ENCODE results near the gene RASL11A.
"Not testable (repeated sequence)": the region's sequence is repeated elsewhere in the genome, so short reads cannot be mapped to it uniquely, and the experiment has no call there.

RASL11A gene

DNA sequence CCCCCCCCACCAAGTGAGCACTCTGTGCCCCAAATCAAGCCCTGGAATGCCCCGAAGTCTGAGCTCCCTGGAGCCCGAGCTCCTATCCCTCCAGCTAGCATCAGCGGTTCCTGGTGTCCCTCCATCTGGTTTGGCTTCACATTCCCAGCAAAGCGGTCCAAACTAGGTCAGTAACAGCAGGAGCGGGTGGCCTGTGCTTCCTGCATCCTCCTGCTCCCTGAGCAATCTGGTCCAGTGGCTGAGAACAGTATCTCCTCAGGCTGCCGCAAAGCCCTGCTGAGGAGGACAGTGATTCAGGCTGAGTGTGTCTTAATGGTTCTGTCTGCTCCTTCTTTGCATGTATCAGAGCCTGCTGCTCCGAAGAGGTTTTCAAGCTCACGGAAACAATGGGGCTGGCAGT, 25.9 kb downstream of the RASL11A start:
- no peaks in the 10 kb centered on the region for H3F3A ChIP-seq (ENCODE audit: low read depth)
- no peaks in the 10 kb centered on the region for H3K9me2 ChIP-seq (replicated peaks; ENCODE audit: low read depth, low read length)
- H3K27me3 ChIP-seq (ENCODE audit: insufficient read depth, low read length, poor library complexity, severe bottlenecking) = no peaks in the 10 kb centered on the region
- no peaks in the 10 kb centered on the region for H3K36me3 ChIP-seq (ENCODE audit: insufficient read depth, low read length)
- no peak overlapping the region for H3K9ac ChIP-seq (ENCODE audit: low read depth, low read length, poor library complexity, severe bottlenecking)
- H3K79me2 ChIP-seq (ENCODE audit: insufficient read depth, low read length) = no peaks in the 10 kb centered on the region
- H3K4me1 ChIP-seq (ENCODE audit: insufficient read depth, low read length, poor library complexity, severe bottlenecking) = peaks cover 18% of the 10 kb centered on the region
- H2AFZ ChIP-seq (ENCODE audit: low read length) = no peak overlapping the region
- H3K9me3 ChIP-seq (ENCODE audit: insufficient read depth, low read depth, low read length) = no peaks in the 10 kb centered on the region
- TF ChIP-seq CTCF (conservative IDR thresholded peaks at IDR 0.05; ENCODE audit: low read length) (no peak), EZH2phosphoT487 (IDR thresholded peaks at IDR 0.05; ENCODE audit: borderline replicate concordance) (no peak)
- H3K4me3 ChIP-seq (ENCODE audit: low read length, poor library complexity, severe bottlenecking) = no peak overlapping the region
- no peak overlapping the region for H3K4me2 ChIP-seq (ENCODE audit: low read depth, low read length, poor library complexity, severe bottlenecking)
- no peaks in the 10 kb centered on the region for H4K20me1 ChIP-seq (ENCODE audit: insufficient read depth, low read length, poor library complexity, severe bottlenecking)

DNA sequence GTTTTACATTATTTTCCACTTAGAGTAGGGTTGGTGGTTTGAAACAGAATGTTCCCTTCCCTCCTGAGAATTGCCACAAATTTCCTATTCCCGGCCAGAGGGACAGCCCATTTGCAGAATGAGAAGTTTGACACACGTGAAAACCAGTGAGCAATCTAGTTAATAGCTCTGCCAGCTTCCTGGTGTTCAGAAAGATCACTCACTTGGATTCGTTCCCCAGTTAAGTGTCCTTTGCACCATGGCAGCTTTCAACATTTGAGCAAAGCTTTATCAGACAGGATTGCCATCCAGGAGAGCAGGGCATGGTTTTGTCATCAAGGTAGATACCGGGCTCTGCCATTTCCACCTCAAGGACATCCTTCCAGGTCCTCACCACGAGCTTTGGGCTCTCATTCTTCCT, 28.2 kb downstream of the RASL11A start:
- Histone ChIP-seq H3F3A (ENCODE audit: low read depth) (no peaks in the 10 kb centered on the region), H3K36me3 (ENCODE audit: insufficient read depth, low read length) (no peaks in the 10 kb centered on the region), H3K4me3 (ENCODE audit: low read length, poor library complexity, severe bottlenecking) (no peak overlapping the region), H3K79me2 (ENCODE audit: insufficient read depth, low read length) (no peaks in the 10 kb centered on the region), H3K9ac (ENCODE audit: low read depth, low read length, poor library complexity, severe bottlenecking) (no peak overlapping the region), H3K9me2 (replicated peaks; ENCODE audit: low read depth, low read length) (no peaks in the 10 kb centered on the region), H3K4me2 (ENCODE audit: low read depth, low read length, poor library complexity, severe bottlenecking) (no peak overlapping the region), H3K27me3 (ENCODE audit: insufficient read depth, low read length, poor library complexity, severe bottlenecking) (no peaks in the 10 kb centered on the region), H4K20me1 (ENCODE audit: insufficient read depth, low read length, poor library complexity, severe bottlenecking) (no peaks in the 10 kb centered on the region), H2AFZ (ENCODE audit: low read length) (no peak overlapping the region), H3K9me3 (ENCODE audit: insufficient read depth, low read depth, low read length) (peaks cover 6% of the 10 kb centered on the region; the same call in 1 of the 2 replicates), H3K4me1 (ENCODE audit: insufficient read depth, low read length, poor library complexity, severe bottlenecking) (peaks cover 10% of the 10 kb centered on the region)
- TF ChIP-seq CTCF (conservative IDR thresholded peaks at IDR 0.05; ENCODE audit: low read length) (no peak), EZH2phosphoT487 (IDR thresholded peaks at IDR 0.05; ENCODE audit: borderline replicate concordance) (no peak)

DNA sequence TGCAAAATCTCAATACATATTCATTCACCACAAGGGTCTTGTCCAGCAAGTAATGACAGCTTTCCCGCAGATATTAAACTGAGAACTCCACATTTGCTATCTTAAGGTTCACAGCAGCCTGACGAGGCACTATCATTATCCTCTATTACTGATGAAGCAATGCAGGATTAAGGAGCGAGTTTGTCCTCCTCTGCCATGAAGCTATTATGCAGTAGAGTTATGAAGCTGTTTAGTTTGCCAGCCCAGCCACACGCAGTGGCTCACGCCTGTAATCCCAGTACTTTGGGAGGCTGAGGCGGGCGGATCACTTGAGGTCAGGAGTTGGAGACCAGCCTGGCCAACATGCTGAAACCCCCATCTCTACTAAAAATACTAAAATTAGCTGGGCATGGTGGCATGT, 29.8 kb downstream of the RASL11A start:
- not testable (repeated sequence) for H3K9ac ChIP-seq (ENCODE audit: low read depth, low read length, poor library complexity, severe bottlenecking); H3K4me2 ChIP-seq (ENCODE audit: low read depth, low read length, poor library complexity, severe bottlenecking); H3K27me3 ChIP-seq (ENCODE audit: insufficient read depth, low read length, poor library complexity, severe bottlenecking); H3K4me1 ChIP-seq (ENCODE audit: insufficient read depth, low read length, poor library complexity, severe bottlenecking); H3K79me2 ChIP-seq (ENCODE audit: insufficient read depth, low read length); H2AFZ ChIP-seq (ENCODE audit: low read length); H3K36me3 ChIP-seq (ENCODE audit: insufficient read depth, low read length); H3K9me2 ChIP-seq (replicated peaks; ENCODE audit: low read depth, low read length); H3K9me3 ChIP-seq (ENCODE audit: insufficient read depth, low read depth, low read length); H3F3A ChIP-seq (ENCODE audit: low read depth); H3K4me3 ChIP-seq (ENCODE audit: low read length, poor library complexity, severe bottlenecking); H4K20me1 ChIP-seq (ENCODE audit: insufficient read depth, low read length, poor library complexity, severe bottlenecking)

- Histone ChIP-seq H3K9me2 (replicated peaks; ENCODE audit: low read depth, low read length) (no peaks in the 10 kb centered on the region), H3K9me3 (ENCODE audit: insufficient read depth, low read depth, low read length) (peaks cover 6% of the 10 kb centered on the region; the same call in 1 of the 2 replicates), H2AFZ (ENCODE audit: low read length) (no peak overlapping the region), H3K9ac (ENCODE audit: low read depth, low read length, poor library complexity, severe bottlenecking) (no peak overlapping the region), H3F3A (ENCODE audit: low read depth) (no peaks in the 10 kb centered on the region), H3K4me1 (ENCODE audit: insufficient read depth, low read length, poor library complexity, severe bottlenecking) (no peaks in the 10 kb centered on the region), H3K79me2 (ENCODE audit: insufficient read depth, low read length) (no peaks in the 10 kb centered on the region), H3K36me3 (ENCODE audit: insufficient read depth, low read length) (no peaks in the 10 kb centered on the region), H4K20me1 (ENCODE audit: insufficient read depth, low read length, poor library complexity, severe bottlenecking) (no peaks in the 10 kb centered on the region), H3K27me3 (ENCODE audit: insufficient read depth, low read length, poor library complexity, severe bottlenecking) (no peaks in the 10 kb centered on the region), H3K4me2 (ENCODE audit: low read depth, low read length, poor library complexity, severe bottlenecking) (no peak overlapping the region), H3K4me3 (ENCODE audit: low read length, poor library complexity, severe bottlenecking) (no peak overlapping the region)
- no peak for TF ChIP-seq CTCF (conservative IDR thresholded peaks at IDR 0.05; ENCODE audit: low read length)
- no peak for TF ChIP-seq EZH2phosphoT487 (IDR thresholded peaks at IDR 0.05; ENCODE audit: borderline replicate concordance)
These were observed 30.4 kb downstream of the RASL11A start for GRCh38 chr13:27300941-27301586.
